ENCODE results near the gene OAS2.

The OAS2 gene

GRCh38 chr12:113060336-113060960 lies 82.1 kb downstream of the OAS2 start:
- DNase-seq = no peak

- no peak for DNase-seq
Observed at GRCh38 chr12:113061061-113061694, 82.9 kb downstream of the OAS2 start.

All from NCI-H524 treated with DMSO at 0.1 percent for 48 hours (cell line).